Endodermal cell (in vitro differentiated cells): Measurements from ENCODE around the gene GDF15. TPM values are rescaled to one million over a fixed set of nuclear protein-coding genes. Genes with fewer than 3 reads are reported as not detected.

Experiments used
- DNase-seq: peaks from one replicate; pipeline ENCODE4 v3.0.0-alpha.2; 2017
- H3K27ac ChIP-seq: 2 replicates; pipeline ENCODE4 v1.5.1; 2013; ENCODE audit warnings: mild to moderate bottlenecking, low read depth, low read length, moderate library complexity
- H3K27me3 ChIP-seq: 2 replicates; pipeline ENCODE4 v1.6.1; 2013; ENCODE audit warnings: mild to moderate bottlenecking, low read length, moderate library complexity; ENCODE audit not compliant: insufficient read depth, control insufficient read depth, poor library complexity, severe bottlenecking
- H3K36me3 ChIP-seq: 2 replicates; pipeline ENCODE4 v1.7.0; 2013; ENCODE audit warnings: mild to moderate bottlenecking, low read length, moderate library complexity; ENCODE audit not compliant: control insufficient read depth, insufficient read depth
- H3K4me1 ChIP-seq: one replicate; pipeline ENCODE4 v1.7.0; 2013; ENCODE audit warnings: low read length; ENCODE audit not compliant: control insufficient read depth, insufficient read depth
- H3K4me3 ChIP-seq: 2 replicates; pipeline ENCODE4 v1.5.1; 2013; ENCODE audit warnings: mild to moderate bottlenecking, low read length, moderate library complexity
- H3K9ac ChIP-seq: 2 replicates; pipeline ENCODE4 v1.6.1; 2013; ENCODE audit warnings: mild to moderate bottlenecking, low read length, moderate library complexity; ENCODE audit not compliant: poor library complexity, severe bottlenecking; ENCODE audit errors: extremely low read depth
- H3K9me3 ChIP-seq: 2 replicates; pipeline ENCODE4 v1.6.1; 2013; ENCODE audit warnings: mild to moderate bottlenecking, low read length, moderate library complexity; ENCODE audit not compliant: control insufficient read depth
- H3K27ac Mint-ChIP-seq: 2 replicates; pipeline ENCODE4 v1.8.0; 2020; ENCODE audit warnings: mixed read lengths
- H3K27me3 Mint-ChIP-seq: 2 replicates; pipeline ENCODE4 v1.8.0; 2021; ENCODE audit warnings: mild to moderate bottlenecking, mixed read lengths; ENCODE audit not compliant: insufficient read depth
- H3K36me3 Mint-ChIP-seq: 2 replicates; pipeline ENCODE4 v1.8.0; 2020; ENCODE audit warnings: low read depth, mixed read lengths
- H3K4me1 Mint-ChIP-seq: 2 replicates; pipeline ENCODE4 v1.8.0; 2020; ENCODE audit warnings: mixed read lengths
- H3K4me3 Mint-ChIP-seq: 2 replicates; pipeline ENCODE4 v1.8.0; 2020; ENCODE audit warnings: mild to moderate bottlenecking, moderate library complexity, mixed read lengths
- H3K9me3 Mint-ChIP-seq: 2 replicates; pipeline ENCODE4 v1.8.0; 2020; ENCODE audit warnings: mild to moderate bottlenecking, mixed read lengths
- CTCF ChIP-seq: fragments of 200-600 bp; sonication (generic); conservative IDR thresholded peaks from 2 replicates; pipeline ENCODE4 v1.5.0; 2021; ENCODE audit warnings: antibody characterized with exemption, mild to moderate bottlenecking
- WGBS, 2 experiments: methylation state at CpG; one replicate each; pipeline versions ENCODE4 v1.1.5 to v1.1.7; 2013; ENCODE audit warnings: missing lambda C conversion rate in 2 of 2, mixed read lengths in 1 of 2; ENCODE audit not compliant: insufficient coverage in 1 of 2, insufficient read length in 1 of 2; 5-methylcytosine and 5-hydroxymethylcytosine counted together
- total RNA-seq, 2 donors: library from RNA; stranded (reverse); fragmentation: NEBNext Ultra II Directional in 1 of 2; extraction: Animal tissue kit (Norgen Biotek cat#: 25700) in 1 of 2; gene quantifications; 2 replicates in 1 of 2; 3 replicates in 1 of 2; pipeline ENCODE4 v1.2.1, GENCODE V29; 2021

Gene GDF15
- total RNA-seq, 2 donors from 2014 or later, result 0.90 to 2.2 TPM

DNA sequence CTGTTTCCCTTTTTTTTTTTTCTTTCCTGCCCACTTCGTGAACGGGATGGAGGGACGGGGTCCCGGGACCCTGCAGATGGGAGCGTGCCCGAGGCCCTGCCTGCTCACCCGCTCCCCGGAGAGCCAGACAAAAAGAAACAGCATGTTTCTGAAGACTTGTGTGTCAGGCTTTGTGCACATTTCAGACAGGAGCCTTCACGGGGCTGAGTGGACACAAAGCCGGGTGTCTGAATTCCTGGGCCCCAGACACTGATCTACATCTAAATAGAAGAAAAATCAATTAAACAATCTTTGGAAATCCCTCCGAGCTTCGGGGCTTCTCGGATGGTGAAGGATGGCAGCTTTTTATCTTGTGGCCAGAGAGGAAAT lies 41.4 kb upstream of the GDF15 start:
- Histone ChIP-seq H3K9me3 (no peaks in the 10 kb centered on the region), H3K9ac (no peak overlapping the region), H3K4me3 (no peak overlapping the region), H3K27me3 (no peaks in the 10 kb centered on the region), H3K4me1 (no peaks in the 10 kb centered on the region), H3K27ac (peak overlapping the region; percentile 100), H3K36me3 (no peaks in the 10 kb centered on the region)
- Mint-ChIP-seq H3K27ac (no peak overlapping the region), H3K4me1 (peaks cover 11% of the 10 kb centered on the region), H3K36me3 (no peaks in the 10 kb centered on the region), H3K4me3 (no peak overlapping the region), H3K9me3 (no peaks in the 10 kb centered on the region), H3K27me3 (peaks cover 2% of the 10 kb centered on the region)
- no peak for TF ChIP-seq CTCF
- 28 to 73% methylated on average over 11 to 13 of the region's 13 CpGs for WGBS, 2 experiments
- DNase-seq, result no peak

DNA sequence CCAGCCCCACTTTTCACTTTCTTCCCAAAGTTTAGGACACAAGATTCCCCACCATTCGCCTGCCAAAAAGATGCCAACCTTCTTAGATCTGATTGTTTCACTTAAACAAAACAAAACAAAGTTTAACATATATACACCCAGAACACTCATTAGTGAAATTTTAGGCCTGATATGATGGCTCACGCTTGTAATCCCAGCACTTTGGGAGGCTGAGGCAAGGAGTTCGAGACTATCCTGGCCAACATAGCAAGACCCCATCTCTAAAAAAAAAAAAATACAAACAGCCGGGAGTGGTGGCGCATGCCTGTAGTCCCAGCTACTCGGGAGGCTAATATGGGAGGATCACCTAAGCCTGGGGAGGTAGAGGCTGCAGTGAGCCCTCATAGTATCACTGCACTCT lies 40.7 kb upstream of the GDF15 start:
- no peak for TF ChIP-seq CTCF
- WGBS, 2 experiments, result 87 to 92% methylated on average over 3 to 6 of the region's 6 CpGs
- H3K4me3 ChIP-seq, result no peak overlapping the region
- no peaks in the 10 kb centered on the region for H3K9me3 ChIP-seq
- Mint-ChIP-seq H3K4me1 (peaks cover 11% of the 10 kb centered on the region), H3K27me3 (peaks cover 2% of the 10 kb centered on the region), H3K4me3 (no peak overlapping the region), H3K9me3 (no peaks in the 10 kb centered on the region), H3K27ac (no peak overlapping the region), H3K36me3 (no peaks in the 10 kb centered on the region)
- H3K9ac ChIP-seq, result no peak overlapping the region
- DNase-seq, result no peak
- peak overlapping the region; percentile 100 for H3K27ac ChIP-seq
- no peaks in the 10 kb centered on the region for H3K4me1 ChIP-seq
- no peaks in the 10 kb centered on the region for H3K36me3 ChIP-seq
- no peaks in the 10 kb centered on the region for H3K27me3 ChIP-seq

GRCh38 chr19:18346091-18346490 lies 39.9 kb upstream of the GDF15 start:
- H3K4me3 ChIP-seq, result no peak overlapping the region
- Mint-ChIP-seq H3K9me3 (no peaks in the 10 kb centered on the region), H3K4me3 (no peak overlapping the region), H3K4me1 (peaks cover 11% of the 10 kb centered on the region), H3K36me3 (no peaks in the 10 kb centered on the region), H3K27me3 (peaks cover 2% of the 10 kb centered on the region), H3K27ac (no peak overlapping the region)
- 62 to 73% methylated on average over 3 to 8 of the region's 8 CpGs for WGBS, 2 experiments
- peak; percentile 53 for TF ChIP-seq CTCF
- no peaks in the 10 kb centered on the region for H3K9me3 ChIP-seq
- H3K27ac ChIP-seq, result peak overlapping the region; percentile 100
- peak; percentile 88 for DNase-seq
- H3K36me3 ChIP-seq, result no peaks in the 10 kb centered on the region
- H3K4me1 ChIP-seq, result no peaks in the 10 kb centered on the region
- H3K9ac ChIP-seq, result no peak overlapping the region
- no peaks in the 10 kb centered on the region for H3K27me3 ChIP-seq
